ENCODE data around the gene IMMP2L. TPM values are rescaled to one million over a fixed set of nuclear protein-coding genes. Genes with fewer than 3 reads are reported as not detected.
"Not testable (repeated sequence)": the region's sequence is repeated elsewhere in the genome, so short reads cannot be mapped to it uniquely, and the experiment has no call there.

IMMP2L gene
- total RNA-seq, 1 donor from 2014 or later: 11.2 TPM

DNA sequence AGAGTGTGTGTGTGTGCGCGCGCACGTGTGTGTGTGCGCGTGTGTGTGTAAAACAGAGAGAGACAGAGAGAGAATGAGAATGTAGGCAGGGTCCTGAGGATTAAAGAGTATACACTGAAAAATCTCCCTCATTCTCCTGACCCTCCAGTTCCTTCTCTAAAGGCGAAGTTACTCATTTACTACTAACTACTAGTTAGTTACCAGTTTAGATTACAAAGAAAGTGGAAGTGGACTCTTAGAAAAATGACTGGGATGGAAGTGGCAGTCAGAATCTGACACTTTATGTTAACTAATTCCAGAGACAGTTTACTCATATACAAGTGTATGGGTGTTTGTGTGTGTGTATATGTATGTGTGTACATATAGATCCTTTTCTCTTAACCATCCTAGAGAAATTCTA is 617.8 kb downstream of the IMMP2L start:
- TF ChIP-seq CTCF (IDR thresholded peaks at IDR 0.05; ENCODE audit: unreplicated experiment): no peak
- Mint-ChIP-seq H3K27me3 (ENCODE audit: unreplicated experiment) (no peaks in the 10 kb centered on the region), H3K36me3 (ENCODE audit: low read depth, unreplicated experiment) (no peaks in the 10 kb centered on the region), H3K27ac (ENCODE audit: unreplicated experiment) (no peak overlapping the region), H3K4me3 (ENCODE audit: unreplicated experiment) (no peak overlapping the region), H3K9me3 (ENCODE audit: unreplicated experiment) (no peaks in the 10 kb centered on the region), H3K4me1 (ENCODE audit: unreplicated experiment) (no peaks in the 10 kb centered on the region)
- no peak for DNase-seq (ENCODE audit: low spot score)

GRCh38 chr7:110943701-110944345 is 618.5 kb downstream of the IMMP2L start:
- no peaks in the 10 kb centered on the region for H3K4me1 Mint-ChIP-seq (ENCODE audit: unreplicated experiment)
- H3K9me3 Mint-ChIP-seq (ENCODE audit: unreplicated experiment): no peaks in the 10 kb centered on the region
- no peak for DNase-seq (ENCODE audit: low spot score)
- no peak for TF ChIP-seq CTCF (IDR thresholded peaks at IDR 0.05; ENCODE audit: unreplicated experiment)
- H3K27ac Mint-ChIP-seq (ENCODE audit: unreplicated experiment): no peak overlapping the region
- H3K36me3 Mint-ChIP-seq (ENCODE audit: low read depth, unreplicated experiment): no peaks in the 10 kb centered on the region
- H3K27me3 Mint-ChIP-seq (ENCODE audit: unreplicated experiment): no peaks in the 10 kb centered on the region
- no peak overlapping the region for H3K4me3 Mint-ChIP-seq (ENCODE audit: unreplicated experiment)

DNA sequence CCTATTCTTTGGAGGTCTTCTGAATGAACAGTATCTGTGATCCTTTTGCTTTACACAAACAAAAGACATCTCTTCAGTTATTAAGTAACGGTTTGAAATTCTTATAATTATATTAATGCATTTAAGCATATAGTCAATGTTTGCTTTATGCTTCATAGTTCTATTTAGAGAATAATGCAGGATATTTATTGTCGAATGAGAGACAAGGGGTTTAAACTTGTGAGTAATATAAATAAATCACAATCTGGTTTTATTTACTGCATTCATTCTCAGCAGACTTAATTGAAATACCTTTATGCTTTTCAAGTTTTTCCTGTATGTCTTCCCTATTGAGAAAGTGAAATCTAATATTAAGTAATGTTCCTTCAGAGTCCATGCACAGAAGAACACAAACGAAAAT is 620.9 kb downstream of the IMMP2L start:
- Mint-ChIP-seq H3K9me3 (ENCODE audit: unreplicated experiment) (no peaks in the 10 kb centered on the region), H3K4me1 (ENCODE audit: unreplicated experiment) (no peaks in the 10 kb centered on the region), H3K27me3 (ENCODE audit: unreplicated experiment) (no peaks in the 10 kb centered on the region), H3K4me3 (ENCODE audit: unreplicated experiment) (no peak overlapping the region), H3K36me3 (ENCODE audit: low read depth, unreplicated experiment) (no peaks in the 10 kb centered on the region), H3K27ac (ENCODE audit: unreplicated experiment) (no peak overlapping the region)
- no peak for TF ChIP-seq CTCF (IDR thresholded peaks at IDR 0.05; ENCODE audit: unreplicated experiment)
- no peak for DNase-seq (ENCODE audit: low spot score)

- no peaks in the 10 kb centered on the region for H3K4me1 Mint-ChIP-seq (ENCODE audit: unreplicated experiment)
- no peaks in the 10 kb centered on the region for H3K27me3 Mint-ChIP-seq (ENCODE audit: unreplicated experiment)
- H3K9me3 Mint-ChIP-seq (ENCODE audit: unreplicated experiment): no peaks in the 10 kb centered on the region
- no peak for TF ChIP-seq CTCF (IDR thresholded peaks at IDR 0.05; ENCODE audit: unreplicated experiment)
- DNase-seq (ENCODE audit: low spot score): no peak
- no peak overlapping the region for H3K4me3 Mint-ChIP-seq (ENCODE audit: unreplicated experiment)
- H3K27ac Mint-ChIP-seq (ENCODE audit: unreplicated experiment): no peak overlapping the region
- H3K36me3 Mint-ChIP-seq (ENCODE audit: low read depth, unreplicated experiment): no peaks in the 10 kb centered on the region
Measured at GRCh38 chr7:110940756-110941155, 621.5 kb downstream of the IMMP2L start.

DNA sequence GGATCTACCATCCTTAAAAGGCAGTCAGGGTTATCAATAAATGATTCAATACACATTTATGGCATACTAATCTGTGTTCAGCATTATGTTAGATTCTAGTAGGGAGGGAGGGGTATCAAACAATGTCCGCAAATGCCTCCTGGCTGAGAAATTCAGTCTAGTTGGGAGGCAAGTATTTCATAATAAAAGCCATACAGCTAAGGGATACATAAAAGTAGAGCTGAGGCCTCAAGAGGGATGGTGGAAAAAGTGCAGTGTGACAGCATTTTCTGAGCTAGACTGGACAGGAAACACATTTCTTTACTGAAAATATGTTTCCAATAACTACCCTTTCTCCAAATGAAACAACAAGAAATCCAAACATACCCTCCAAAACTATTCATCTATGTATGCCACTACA is 624.1 kb downstream of the IMMP2L start:
- no peak for DNase-seq (ENCODE audit: low spot score)
- Mint-ChIP-seq H3K27ac (ENCODE audit: unreplicated experiment) (no peak overlapping the region), H3K27me3 (ENCODE audit: unreplicated experiment) (no peaks in the 10 kb centered on the region), H3K36me3 (ENCODE audit: low read depth, unreplicated experiment) (no peaks in the 10 kb centered on the region), H3K9me3 (ENCODE audit: unreplicated experiment) (no peaks in the 10 kb centered on the region), H3K4me3 (ENCODE audit: unreplicated experiment) (no peak overlapping the region), H3K4me1 (ENCODE audit: unreplicated experiment) (no peaks in the 10 kb centered on the region)
- TF ChIP-seq CTCF (IDR thresholded peaks at IDR 0.05; ENCODE audit: unreplicated experiment): no peak

GRCh38 chr7:110936665-110937064 is 625.6 kb downstream of the IMMP2L start:
- H3K27me3 Mint-ChIP-seq (ENCODE audit: unreplicated experiment): not testable (repeated sequence)

More at GRCh38 chr7:110936665-110937064, 625.6 kb downstream of the IMMP2L start:
- not testable (repeated sequence) for DNase-seq (ENCODE audit: low spot score); H3K4me3 Mint-ChIP-seq (ENCODE audit: unreplicated experiment); H3K4me1 Mint-ChIP-seq (ENCODE audit: unreplicated experiment); H3K9me3 Mint-ChIP-seq (ENCODE audit: unreplicated experiment); H3K27ac Mint-ChIP-seq (ENCODE audit: unreplicated experiment); H3K36me3 Mint-ChIP-seq (ENCODE audit: low read depth, unreplicated experiment)
